Spleen (tissue), 13 donors: ENCODE measurements around the gene CYP3A4. TPM values are rescaled to one million over a fixed set of nuclear protein-coding genes. Genes with fewer than 3 reads are reported as not detected.

Source experiments
- DNase-seq: peaks from one replicate; pipeline ENCODE4 v3.0.0-alpha.2; 2020
- H3K27ac ChIP-seq, 8 donors: fragments of 200-600 bp; sonication (generic) in 7 of 8; 1 replicate in 4 of 8; 2 replicates in 4 of 8; pipeline versions ENCODE4 v1.5.0 to v1.8.0; 2016 to 2021; ENCODE audit warnings: inconsistent platforms in 4 of 8, mild to moderate bottlenecking in 4 of 8, moderate library complexity in 1 of 8
- H3K27me3 ChIP-seq, 7 donors: fragments of 200-600 bp; sonication (generic) in 6 of 7; replicated peaks in 1 of 7; 1 replicate in 4 of 7; 2 replicates in 3 of 7; pipeline versions ENCODE4 v1.5.0 to v1.8.0; 2016 to 2021; ENCODE audit warnings: inconsistent platforms in 3 of 7, mild to moderate bottlenecking in 1 of 7
- H3K36me3 ChIP-seq, 6 donors: fragments of 200-600 bp; sonication (generic) in 5 of 6; 1 replicate in 4 of 6; 2 replicates in 2 of 6; pipeline versions ENCODE4 v1.5.0 to v1.8.0; 2016 to 2021; ENCODE audit warnings: inconsistent platforms in 2 of 6
- H3K4me1 ChIP-seq, 6 donors: fragments of 200-600 bp; sonication (generic) in 5 of 6; 1 replicate in 3 of 6; 2 replicates in 3 of 6; pipeline versions ENCODE4 v1.5.0 to v1.8.0; 2016 to 2021; ENCODE audit warnings: inconsistent platforms in 3 of 6
- H3K4me3 ChIP-seq, 8 donors: fragments of 200-600 bp; sonication (generic) in 7 of 8; 1 replicate in 4 of 8; 2 replicates in 4 of 8; pipeline versions ENCODE4 v1.5.0 to v1.8.0; 2016 to 2021; ENCODE audit warnings: inconsistent platforms in 4 of 8, mild to moderate bottlenecking in 4 of 8, moderate library complexity in 2 of 8
- H3K9me3 ChIP-seq, 8 donors: fragments of 200-600 bp; sonication (generic) in 7 of 8; 1 replicate in 4 of 8; 2 replicates in 4 of 8; pipeline versions ENCODE4 v1.5.0 to v1.8.0; 2016 to 2021; ENCODE audit warnings: inconsistent platforms in 4 of 8
- POLR2A ChIP-seq, 3 donors: fragments of 450-650 bp; IDR thresholded peaks; one replicate each; pipeline ENCODE4 v1.5.1; 2017; ENCODE audit warnings: antibody characterized with exemption in 3 of 3, mild to moderate bottlenecking in 1 of 3
- POLR2AphosphoS5 ChIP-seq, 3 donors: sonication (generic); formaldehyde crosslinking; IDR thresholded peaks; one replicate each; pipeline ENCODE4 v1.5.1; 2017; ENCODE audit warnings: antibody characterized with exemption in 3 of 3
- WGBS, 5 donors: extraction: QIAGEN DNeasy Blood & Tissue Kit in 3 of 5; methylation state at CpG; one replicate each; pipeline versions ENCODE4 v1.1.5 to v1.1.7; 2013 to 2018; 5-methylcytosine and 5-hydroxymethylcytosine counted together
- intact Hi-C: fragments of 100-400 bp; cut with DNase I; formaldehyde crosslinking; loops from one replicate; pipeline ENCODE4 v1.15.0; 2023; ENCODE audit warnings: low total_unique reads
- long read RNA-seq, 2 donors: transcript quantifications; one replicate each; lab custom pipeline, GENCODE V29; 2026
- polyA plus RNA-seq, 3 donors: library from polyadenylated mRNA; stranded (reverse); fragments of 200-250 nt; gene quantifications; one replicate each; pipeline ENCODE4 v1.2.1, GENCODE V29; 2013
- total RNA-seq, 7 donors: library from RNA; depleted of rRNA in 3 of 7; stranded (reverse); fragments of >200 nt in 3 of 7; fragmentation: NEBNext Ultra II Directional in 4 of 7; extraction: Animal tissue kit (Norgen Biotek cat#: 25700) in 4 of 7; gene quantifications; one replicate each; pipeline versions ENCODE4 v1.1.0 to v1.2.1, GENCODE V29; 2016 to 2021
- TF ChIP-seq, protein P1 (sequence below), 11 experiments: fragments of 200-600 bp in 7 of 11; fragments of 450-650 bp in 4 of 11; sonication (generic) in 4 of 11; IDR thresholded peaks in 8 of 11; conservative IDR thresholded peaks in 3 of 11; 1 replicate in 7 of 11; 2 replicates in 4 of 11; pipeline versions ENCODE4 v1.4.0 to v1.8.0; 2016 to 2021; ENCODE audit warnings: antibody characterized with exemption in 11 of 11, inconsistent platforms in 4 of 11, mild to moderate bottlenecking in 1 of 11
- donor health status: healthy with polysubstance abuse.
- donor health status: DM: no; HTN: no; CAD: no; lungs with moderate emphysema.
- donor health status: DM: no; HTN: no; CAD: no.
- donor health status: Bipolar disorder and iron deficiency.
- donor health status: healthy.
- donor health status: DM: no; HTN: no; CAD: no.
- donor health status: DM: yes; HTN: yes; CAD: no.

The CYP3A4 gene
- not detected for total RNA-seq
- not detected for polyA plus RNA-seq
- long read RNA-seq, donor 1, result 0 reads
- long read RNA-seq, donor 2, result 0 reads

GRCh38 chr7:99784007-99784406 lies at the start of gene CYP3A4:
TSS of gene CYP3A4 (minus strand) at chr7:99784184. CDS start at chr7:99784081, 103 bp downstream.
- TF ChIP-seq POLR2A (IDR thresholded peaks at IDR 0.05) (no peak), POLR2AphosphoS5 (IDR thresholded peaks at IDR 0.05) (no peak)
- TF ChIP-seq, protein P1, sequence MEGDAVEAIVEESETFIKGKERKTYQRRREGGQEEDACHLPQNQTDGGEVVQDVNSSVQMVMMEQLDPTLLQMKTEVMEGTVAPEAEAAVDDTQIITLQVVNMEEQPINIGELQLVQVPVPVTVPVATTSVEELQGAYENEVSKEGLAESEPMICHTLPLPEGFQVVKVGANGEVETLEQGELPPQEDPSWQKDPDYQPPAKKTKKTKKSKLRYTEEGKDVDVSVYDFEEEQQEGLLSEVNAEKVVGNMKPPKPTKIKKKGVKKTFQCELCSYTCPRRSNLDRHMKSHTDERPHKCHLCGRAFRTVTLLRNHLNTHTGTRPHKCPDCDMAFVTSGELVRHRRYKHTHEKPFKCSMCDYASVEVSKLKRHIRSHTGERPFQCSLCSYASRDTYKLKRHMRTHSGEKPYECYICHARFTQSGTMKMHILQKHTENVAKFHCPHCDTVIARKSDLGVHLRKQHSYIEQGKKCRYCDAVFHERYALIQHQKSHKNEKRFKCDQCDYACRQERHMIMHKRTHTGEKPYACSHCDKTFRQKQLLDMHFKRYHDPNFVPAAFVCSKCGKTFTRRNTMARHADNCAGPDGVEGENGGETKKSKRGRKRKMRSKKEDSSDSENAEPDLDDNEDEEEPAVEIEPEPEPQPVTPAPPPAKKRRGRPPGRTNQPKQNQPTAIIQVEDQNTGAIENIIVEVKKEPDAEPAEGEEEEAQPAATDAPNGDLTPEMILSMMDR (IDR thresholded peaks at IDR 0.05 in 8 of 11, conservative IDR thresholded peaks at IDR 0.05 in 3 of 11), result no peak
- no peak within 1 kb of the TSS for H3K4me3 ChIP-seq
- H3K4me1 ChIP-seq, result no peaks in the 10 kb centered on the region
- H3K27me3 ChIP-seq, result peaks cover 0 to 33% (median 0%) of the 10 kb centered on the region in 7 donors
- no peaks in the 10 kb centered on the region for H3K9me3 ChIP-seq
- H3K36me3 ChIP-seq, result no peaks in the 10 kb centered on the region
- no peak within 1 kb of the TSS for H3K27ac ChIP-seq
- no peak for DNase-seq
- intact Hi-C loops, result no loop called here

GRCh38 chr7:99833289-99833877 lies 49.4 kb upstream of the CYP3A4 start:
- TF ChIP-seq, protein P1 (IDR thresholded peaks at IDR 0.05 in 8 of 11, conservative IDR thresholded peaks at IDR 0.05 in 3 of 11), result no peak
- TF ChIP-seq POLR2AphosphoS5 (IDR thresholded peaks at IDR 0.05) (no peak), POLR2A (IDR thresholded peaks at IDR 0.05) (no peak)
- Histone ChIP-seq H3K4me3 (no peak overlapping the region), H3K9me3 (no peaks in the 10 kb centered on the region), H3K4me1 (peaks cover 0 to 6% (median 0%) of the 10 kb centered on the region in 6 donors), H3K27me3 (no peaks in the 10 kb centered on the region), H3K36me3 (no peaks in the 10 kb centered on the region), H3K27ac (peak overlapping the region in 1 of 8 donors; percentile 4)
- no peak for DNase-seq
- WGBS, 5 donors, result 47 to 65% (median 57%) methylated on average over 8 of the region's 8 CpGs
- intact Hi-C loops, result no loop called here

DNA sequence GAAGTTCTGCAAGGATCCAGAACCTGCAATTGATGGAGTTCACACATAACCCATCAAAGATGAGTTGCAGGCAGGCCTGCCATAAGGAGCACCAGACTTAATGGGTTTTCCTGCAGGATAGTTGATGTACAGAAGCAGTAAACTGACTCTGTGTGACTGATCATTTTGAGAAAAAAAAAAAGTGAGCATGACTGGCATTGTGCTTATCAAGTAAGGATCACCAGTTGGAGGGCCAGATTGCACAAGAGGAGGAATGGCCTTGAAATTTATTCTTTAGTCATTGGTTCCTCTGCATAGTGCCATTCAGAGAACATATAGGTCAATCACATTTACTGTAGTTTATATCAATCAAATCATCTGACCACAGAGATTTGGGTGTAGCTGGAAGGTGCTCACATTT lies 47.6 kb upstream of the CYP3A4 start:
- H3K4me1 ChIP-seq, result no peaks in the 10 kb centered on the region
- intact Hi-C loops, result no loop called here
- H3K9me3 ChIP-seq, result no peaks in the 10 kb centered on the region

DNA sequence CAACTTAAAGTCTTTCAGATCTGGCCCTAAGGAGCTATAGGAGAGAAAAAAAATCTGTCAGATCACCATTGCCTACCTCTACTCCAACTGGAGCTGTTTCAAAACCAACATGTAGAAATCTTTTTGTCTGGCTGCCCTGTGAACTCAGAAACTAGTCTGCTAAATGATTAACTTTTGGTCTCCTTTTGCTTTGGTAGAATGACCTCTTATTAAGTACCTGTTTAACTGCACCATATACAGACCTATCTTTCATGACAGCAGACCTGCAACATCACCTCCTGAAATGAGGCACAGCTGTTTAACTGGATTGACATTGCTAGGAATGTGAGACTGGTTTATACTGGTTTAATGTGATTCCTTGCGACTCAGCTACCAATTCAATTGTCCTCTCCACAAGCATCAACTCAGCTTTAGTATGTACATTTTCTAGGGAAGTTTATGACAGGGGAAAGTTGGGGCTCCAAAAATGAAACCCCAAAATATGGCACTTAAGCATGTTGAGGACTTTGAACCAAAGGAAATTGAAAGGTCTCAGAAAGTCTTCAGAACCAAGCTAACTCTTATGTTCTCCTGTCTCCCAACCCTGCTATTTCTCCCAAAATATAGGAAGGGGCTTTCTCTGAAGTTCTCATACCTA lies 45.7 kb upstream of the CYP3A4 start:
- WGBS, 5 donors, result 92 to 100% (median 100%) methylated on average over 1 of the region's 1 CpG
- Histone ChIP-seq H3K36me3 (no peaks in the 10 kb centered on the region), H3K4me1 (no peaks in the 10 kb centered on the region), H3K9me3 (no peaks in the 10 kb centered on the region), H3K27ac (no peak overlapping the region), H3K27me3 (peaks cover 0 to 1% (median 0%) of the 10 kb centered on the region in 7 donors), H3K4me3 (no peak overlapping the region)
- TF ChIP-seq POLR2A (IDR thresholded peaks at IDR 0.05) (no peak), POLR2AphosphoS5 (IDR thresholded peaks at IDR 0.05) (no peak)
- TF ChIP-seq, protein P1 (IDR thresholded peaks at IDR 0.05 in 8 of 11, conservative IDR thresholded peaks at IDR 0.05 in 3 of 11), result no peak
- intact Hi-C loops, result no loop called here
- no peak for DNase-seq

More for the DNA sequence above, 47.6 kb upstream of the CYP3A4 start:
- no peaks in the 10 kb centered on the region for H3K36me3 ChIP-seq
- no peaks in the 10 kb centered on the region for H3K27me3 ChIP-seq
- DNase-seq, result no peak
- TF ChIP-seq POLR2A (IDR thresholded peaks at IDR 0.05), result no peak
- TF ChIP-seq POLR2AphosphoS5 (IDR thresholded peaks at IDR 0.05), result no peak
- TF ChIP-seq, protein P1 (IDR thresholded peaks at IDR 0.05 in 8 of 11, conservative IDR thresholded peaks at IDR 0.05 in 3 of 11), result no peak
- H3K4me3 ChIP-seq, result no peak overlapping the region
- H3K27ac ChIP-seq, result no peak overlapping the region
